Vagina (tissue), 2 donors: ENCODE results near the gene RAPGEF5.

ENCODE experiments used
- CTCF ChIP-seq, 3 experiments: fragments of 450-650 bp in 2 of 3; fragments of 200-600 bp in 1 of 3; sonication (generic) in 1 of 3; IDR thresholded peaks; one replicate each; pipeline ENCODE4 v1.5.1; 2017 to 2019; ENCODE audit warnings: antibody characterized with exemption in 3 of 3, mild to moderate bottlenecking in 2 of 3, moderate library complexity in 2 of 3
- POLR2A ChIP-seq, 2 donors: fragments of 450-650 bp; IDR thresholded peaks; one replicate each; pipeline ENCODE4 v1.6.1; 2017; ENCODE audit warnings: antibody characterized with exemption in 2 of 2, mild to moderate bottlenecking in 2 of 2, moderate library complexity in 2 of 2
- POLR2AphosphoS5 ChIP-seq, 2 donors: sonication (generic); formaldehyde crosslinking; IDR thresholded peaks; one replicate each; pipeline ENCODE4 v1.9.0; 2017; ENCODE audit warnings: antibody characterized with exemption in 2 of 2, mild to moderate bottlenecking in 2 of 2, low read depth in 1 of 2; ENCODE audit not compliant: insufficient read depth in 1 of 2

- TF ChIP-seq CTCF (IDR thresholded peaks at IDR 0.05) (no peak), POLR2A (IDR thresholded peaks at IDR 0.05) (no peak), POLR2AphosphoS5 (IDR thresholded peaks at IDR 0.05; ENCODE audit: insufficient read depth in 1 of 2, low read depth in 1 of 2) (no peak)
Observed at GRCh38 chr7:22187691-22188348, 169.1 kb downstream of the RAPGEF5 start.
